ENCODE measurements around the gene EEF1AKMT1.

Gene EEF1AKMT1

DNA sequence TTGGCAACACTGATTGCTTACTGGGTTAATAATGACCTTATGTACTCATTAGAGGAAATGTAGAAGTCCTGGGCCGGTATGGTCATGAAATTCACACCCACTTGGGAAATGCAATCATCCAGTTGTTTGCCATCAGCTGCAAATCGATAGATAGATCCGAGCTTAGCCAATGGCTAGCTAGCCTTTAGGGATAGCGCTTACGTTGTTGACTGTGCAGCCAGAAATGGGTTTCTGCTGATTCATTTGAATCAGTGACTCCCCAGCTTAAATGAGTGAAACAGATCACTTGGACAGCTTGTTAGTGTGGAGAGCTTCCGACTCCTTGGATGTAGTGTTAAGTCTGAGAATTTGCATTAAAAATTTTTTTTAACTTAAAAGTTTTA is 58.4 kb downstream of the EEF1AKMT1 start:
- Histone ChIP-seq H3K79me2 (ENCODE audit: control insufficient read depth, low read length) (no peaks in the 10 kb centered on the region), H3K4me1 (ENCODE audit: control insufficient read depth, low read length) (no peaks in the 10 kb centered on the region), H3K4me2 (ENCODE audit: low read length) (no peak overlapping the region), H3K36me3 (ENCODE audit: control insufficient read depth, low read length) (no peaks in the 10 kb centered on the region), H3K4me3 (ENCODE audit: low read length) (no peak overlapping the region), H3K9me2 (replicated peaks; ENCODE audit: control insufficient read depth, low read length) (no peaks in the 10 kb centered on the region), H3K27me3 (ENCODE audit: control insufficient read depth, low read length) (peaks cover 13% of the 10 kb centered on the region), H3K27ac (ENCODE audit: low read depth, low read length) (no peak overlapping the region), H3F3A (ENCODE audit: control insufficient read depth, insufficient read depth) (no peaks in the 10 kb centered on the region), H3K9me3 (ENCODE audit: control insufficient read depth, insufficient read depth, low read length) (no peaks in the 10 kb centered on the region), H4K20me1 (ENCODE audit: control insufficient read depth, insufficient read depth, low read depth, low read length) (no peaks in the 10 kb centered on the region)
- TF ChIP-seq, protein P1, sequence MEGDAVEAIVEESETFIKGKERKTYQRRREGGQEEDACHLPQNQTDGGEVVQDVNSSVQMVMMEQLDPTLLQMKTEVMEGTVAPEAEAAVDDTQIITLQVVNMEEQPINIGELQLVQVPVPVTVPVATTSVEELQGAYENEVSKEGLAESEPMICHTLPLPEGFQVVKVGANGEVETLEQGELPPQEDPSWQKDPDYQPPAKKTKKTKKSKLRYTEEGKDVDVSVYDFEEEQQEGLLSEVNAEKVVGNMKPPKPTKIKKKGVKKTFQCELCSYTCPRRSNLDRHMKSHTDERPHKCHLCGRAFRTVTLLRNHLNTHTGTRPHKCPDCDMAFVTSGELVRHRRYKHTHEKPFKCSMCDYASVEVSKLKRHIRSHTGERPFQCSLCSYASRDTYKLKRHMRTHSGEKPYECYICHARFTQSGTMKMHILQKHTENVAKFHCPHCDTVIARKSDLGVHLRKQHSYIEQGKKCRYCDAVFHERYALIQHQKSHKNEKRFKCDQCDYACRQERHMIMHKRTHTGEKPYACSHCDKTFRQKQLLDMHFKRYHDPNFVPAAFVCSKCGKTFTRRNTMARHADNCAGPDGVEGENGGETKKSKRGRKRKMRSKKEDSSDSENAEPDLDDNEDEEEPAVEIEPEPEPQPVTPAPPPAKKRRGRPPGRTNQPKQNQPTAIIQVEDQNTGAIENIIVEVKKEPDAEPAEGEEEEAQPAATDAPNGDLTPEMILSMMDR (IDR thresholded peaks at IDR 0.05; ENCODE audit: low read depth, low read length, poor library complexity, severe bottlenecking): no peak
- no peak for TF ChIP-seq EZH2phosphoT487 (IDR thresholded peaks at IDR 0.05; ENCODE audit: borderline replicate concordance, low read length)

DNA sequence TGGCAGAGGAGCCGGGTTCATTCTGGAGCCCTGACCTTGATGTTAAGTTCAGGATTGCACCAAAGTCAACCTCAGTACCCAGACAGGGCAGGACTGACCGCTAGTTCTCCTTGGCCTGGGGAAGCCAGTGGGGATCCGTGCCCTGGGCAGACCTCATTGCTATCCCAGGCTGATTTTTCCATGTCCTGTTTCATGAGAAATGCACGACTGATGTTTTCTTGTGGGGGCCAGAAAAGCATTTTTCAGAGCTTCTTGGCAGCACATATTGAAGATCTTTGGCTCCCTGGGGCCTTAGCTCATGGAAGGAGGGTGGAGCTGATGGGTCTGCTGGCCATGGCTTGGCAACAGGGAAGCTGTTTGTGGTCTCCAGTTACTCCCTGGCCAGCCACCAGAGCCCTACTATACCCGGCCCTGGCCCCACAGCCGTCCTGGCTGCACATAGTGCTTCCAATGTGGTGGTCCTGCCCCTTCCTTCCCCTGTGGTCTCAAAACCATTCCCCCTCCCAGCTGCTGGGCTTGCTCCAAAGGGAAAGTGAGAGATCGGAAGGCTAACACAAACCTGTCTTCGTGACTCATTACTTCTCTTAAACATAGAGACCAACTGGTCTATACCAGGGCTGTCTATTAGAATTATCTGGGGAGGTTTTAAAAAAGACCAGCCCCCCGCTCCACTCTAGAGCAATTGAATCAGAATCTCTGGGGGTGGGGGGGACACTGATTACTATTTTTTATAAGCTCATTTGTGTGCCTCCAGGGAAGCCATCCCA is 59.0 kb downstream of the EEF1AKMT1 start:
- H3K4me1 ChIP-seq (ENCODE audit: control insufficient read depth, low read length): no peaks in the 10 kb centered on the region
- TF ChIP-seq, protein P1 (IDR thresholded peaks at IDR 0.05; ENCODE audit: low read depth, low read length, poor library complexity, severe bottlenecking): no peak
- no peak for TF ChIP-seq EZH2phosphoT487 (IDR thresholded peaks at IDR 0.05; ENCODE audit: borderline replicate concordance, low read length)
- no peaks in the 10 kb centered on the region for H4K20me1 ChIP-seq (ENCODE audit: control insufficient read depth, insufficient read depth, low read depth, low read length)
- H3K79me2 ChIP-seq (ENCODE audit: control insufficient read depth, low read length): no peaks in the 10 kb centered on the region
- H3K9me3 ChIP-seq (ENCODE audit: control insufficient read depth, insufficient read depth, low read length): no peaks in the 10 kb centered on the region
- no peak overlapping the region for H3K27ac ChIP-seq (ENCODE audit: low read depth, low read length)
- peaks cover 13% of the 10 kb centered on the region for H3K27me3 ChIP-seq (ENCODE audit: control insufficient read depth, low read length)
- no peak overlapping the region for H3K4me3 ChIP-seq (ENCODE audit: low read length)
- H3K36me3 ChIP-seq (ENCODE audit: control insufficient read depth, low read length): no peaks in the 10 kb centered on the region
- H3K9me2 ChIP-seq (replicated peaks; ENCODE audit: control insufficient read depth, low read length): no peaks in the 10 kb centered on the region
- H3F3A ChIP-seq (ENCODE audit: control insufficient read depth, insufficient read depth): no peaks in the 10 kb centered on the region
- H3K4me2 ChIP-seq (ENCODE audit: low read length): no peak overlapping the region

DNA sequence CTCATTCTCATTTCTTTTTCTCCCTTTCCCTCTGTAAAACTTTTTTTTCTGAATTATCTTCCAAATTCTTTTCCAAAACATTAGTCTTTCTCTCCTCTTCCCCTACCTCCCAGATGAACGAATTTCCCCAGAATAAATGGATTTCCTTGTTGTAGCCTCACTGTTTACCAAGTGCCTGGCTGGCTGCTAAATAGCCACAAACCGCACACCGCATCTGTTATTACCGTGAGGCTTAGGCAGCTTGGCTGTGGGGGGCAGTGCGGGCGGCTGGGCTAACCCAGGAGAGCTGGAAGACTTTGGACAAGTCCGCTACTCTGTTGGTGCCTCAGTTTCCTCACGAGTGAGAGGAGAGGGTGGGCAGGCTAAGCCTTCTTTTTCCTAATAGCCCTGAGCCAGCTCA is 59.6 kb downstream of the EEF1AKMT1 start:
- Histone ChIP-seq H3K27ac (ENCODE audit: low read depth, low read length) (no peak overlapping the region), H3K4me2 (ENCODE audit: low read length) (no peak overlapping the region)
- TF ChIP-seq, protein P1 (IDR thresholded peaks at IDR 0.05; ENCODE audit: low read depth, low read length, poor library complexity, severe bottlenecking): no peak
- no peak for TF ChIP-seq EZH2phosphoT487 (IDR thresholded peaks at IDR 0.05; ENCODE audit: borderline replicate concordance, low read length)

More for the DNA sequence above, 59.6 kb downstream of the EEF1AKMT1 start:
- Histone ChIP-seq H3K4me3 (ENCODE audit: low read length) (no peak overlapping the region), H3K4me1 (ENCODE audit: control insufficient read depth, low read length) (no peaks in the 10 kb centered on the region), H3K79me2 (ENCODE audit: control insufficient read depth, low read length) (no peaks in the 10 kb centered on the region), H3K27me3 (ENCODE audit: control insufficient read depth, low read length) (peaks cover 13% of the 10 kb centered on the region), H4K20me1 (ENCODE audit: control insufficient read depth, insufficient read depth, low read depth, low read length) (no peaks in the 10 kb centered on the region), H3F3A (ENCODE audit: control insufficient read depth, insufficient read depth) (no peaks in the 10 kb centered on the region), H3K36me3 (ENCODE audit: control insufficient read depth, low read length) (no peaks in the 10 kb centered on the region), H3K9me2 (replicated peaks; ENCODE audit: control insufficient read depth, low read length) (no peaks in the 10 kb centered on the region), H3K9me3 (ENCODE audit: control insufficient read depth, insufficient read depth, low read length) (no peaks in the 10 kb centered on the region)
